Ovary (tissue), 9 donors: Measurements from ENCODE around the gene ZNF281. TPM values are rescaled to one million over a fixed set of nuclear protein-coding genes. Genes with fewer than 3 reads are reported as not detected.

Experiments used
- DNase-seq, 5 donors: peaks; one replicate each; pipeline ENCODE4 v3.0.0-alpha.2; 2019 to 2020
- H3K27ac ChIP-seq, 2 donors: fragments of 200-600 bp; one replicate each; pipeline versions ENCODE4 v1.5.1 to v1.8.0; 2019 to 2022
- H3K27me3 ChIP-seq: fragments of 200-600 bp; one replicate; pipeline ENCODE4 v1.8.0; 2022
- H3K36me3 ChIP-seq: fragments of 200-600 bp; sonication (generic); one replicate; pipeline ENCODE4 v1.5.1; 2019
- H3K4me1 ChIP-seq: one replicate; pipeline ENCODE4 v1.8.1; 2013; ENCODE audit warnings: mild to moderate bottlenecking, moderate library complexity; ENCODE audit not compliant: insufficient read depth
- H3K4me3 ChIP-seq: fragments of 200-600 bp; sonication (generic); one replicate; pipeline ENCODE4 v1.5.1; 2017
- H3K9me3 ChIP-seq, 2 donors: fragments of 200-600 bp in 1 of 2; sonication (generic) in 1 of 2; one replicate each; pipeline versions ENCODE4 v1.5.1 to v1.8.1; 2013 to 2019; ENCODE audit warnings: mild to moderate bottlenecking in 1 of 2, moderate library complexity in 1 of 2
- CTCF ChIP-seq, 3 donors: fragments of 450-650 bp in 2 of 3; fragments of 200-600 bp in 1 of 3; IDR thresholded peaks; one replicate each; pipeline versions ENCODE4 v1.5.1 to v1.8.0; 2016 to 2022; ENCODE audit warnings: antibody characterized with exemption in 3 of 3, mild to moderate bottlenecking in 1 of 3
- EP300 ChIP-seq: sonication (generic); formaldehyde crosslinking; IDR thresholded peaks from one replicate; pipeline ENCODE4 v1.6.1; 2017; ENCODE audit warnings: antibody characterized with exemption
- POLR2A ChIP-seq: fragments of 450-650 bp; IDR thresholded peaks from one replicate; pipeline ENCODE4 v1.6.1; 2017; ENCODE audit warnings: antibody characterized with exemption, mild to moderate bottlenecking, moderate library complexity
- WGBS, 3 donors: extraction: QIAGEN DNeasy Blood & Tissue Kit in 1 of 3; methylation state at CpG; one replicate each; pipeline versions ENCODE4 v1.1.5 to v1.1.7; 2013 to 2017; 5-methylcytosine and 5-hydroxymethylcytosine counted together
- intact Hi-C, 4 donors: fragments of 100-400 bp; cut with DNase I; formaldehyde crosslinking; loops; one replicate each; pipeline versions ENCODE4 v1.11.0 to v1.15.1; 2022 to 2023
- polyA plus RNA-seq, 2 donors: library from polyadenylated mRNA; stranded (reverse); fragments of 200-250 nt in 1 of 2; fragments of 350-450 nt in 1 of 2; fragmentation: Illumina TruSeq in 1 of 2; extraction: RNeasy Lipid Tissue Mini Kit (QIAGEN cat#74804) in 1 of 2; gene quantifications; one replicate each; pipeline ENCODE4 v1.2.3, GENCODE V29; 2013 to 2014
- total RNA-seq, 7 donors: library from RNA; depleted of rRNA in 2 of 7; stranded (reverse); fragments of >200 nt in 2 of 7; fragmentation: NEBNext Ultra II Directional in 3 of 7; extraction: Animal tissue kit (Norgen Biotek cat#: 25700) in 3 of 7; gene quantifications; one replicate each; pipeline versions ENCODE4 v1.1.0 to v1.2.4, GENCODE V29; 2016 to 2023
- donor health status: DM: no; HTN: no; CAD: no; lungs with moderate emphysema.
- donor health status: DM: no; HTN: no; CAD: no.
- donor health status: Bipolar disorder and iron deficiency.
- donor health status: DM: yes; HTN: yes; CAD: no.
- donor health status: DM: no; HTN: no; CAD: no.
- donor health status: DM: yes; HTN: yes; CAD: no.

ZNF281 gene
- total and polyA plus RNA-seq, 9 donors: 3.7 to 12.4 (median 10.7) TPM

DNA sequence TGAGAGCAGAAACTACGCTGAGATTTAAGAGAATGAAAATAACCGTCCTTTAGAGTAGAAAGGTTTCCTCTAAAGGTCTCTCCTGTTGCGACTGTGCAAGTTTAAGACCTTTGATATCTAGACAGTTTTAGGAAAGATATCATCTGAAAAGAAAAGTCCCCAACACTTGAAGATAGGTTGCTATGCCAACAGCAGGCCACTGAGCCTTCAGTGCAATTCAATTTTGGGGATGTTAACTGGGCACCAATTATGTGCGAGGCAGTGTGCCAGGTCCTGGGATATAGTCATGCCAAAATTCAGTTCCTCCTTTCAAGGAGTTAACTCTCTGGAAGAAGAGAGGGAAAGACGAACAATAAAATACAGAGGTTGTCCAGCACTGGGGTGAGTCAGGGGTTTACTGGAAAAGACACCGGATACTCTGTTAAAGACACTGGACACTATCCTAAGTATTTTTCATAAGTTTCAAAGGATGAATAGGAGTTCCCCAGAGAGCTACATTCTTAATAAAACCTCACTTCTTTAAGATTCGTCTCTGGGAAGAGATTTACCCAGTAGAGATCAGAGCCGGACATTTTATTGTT, 25.5 kb upstream of the ZNF281 start:
- Histone ChIP-seq H3K27me3 (no peaks in the 10 kb centered on the region), H3K27ac (no peak overlapping the region), H3K9me3 (no peaks in the 10 kb centered on the region), H3K36me3 (no peaks in the 10 kb centered on the region), H3K4me3 (no peak overlapping the region), H3K4me1 (no peaks in the 10 kb centered on the region)
- no peak for DNase-seq
- WGBS, 3 donors: 69 to 80% (median 78%) methylated on average over 8 of the region's 8 CpGs
- TF ChIP-seq CTCF (IDR thresholded peaks at IDR 0.05) (no peak), EP300 (no peak), POLR2A (no peak)
- intact Hi-C loops: no loop called here

DNA sequence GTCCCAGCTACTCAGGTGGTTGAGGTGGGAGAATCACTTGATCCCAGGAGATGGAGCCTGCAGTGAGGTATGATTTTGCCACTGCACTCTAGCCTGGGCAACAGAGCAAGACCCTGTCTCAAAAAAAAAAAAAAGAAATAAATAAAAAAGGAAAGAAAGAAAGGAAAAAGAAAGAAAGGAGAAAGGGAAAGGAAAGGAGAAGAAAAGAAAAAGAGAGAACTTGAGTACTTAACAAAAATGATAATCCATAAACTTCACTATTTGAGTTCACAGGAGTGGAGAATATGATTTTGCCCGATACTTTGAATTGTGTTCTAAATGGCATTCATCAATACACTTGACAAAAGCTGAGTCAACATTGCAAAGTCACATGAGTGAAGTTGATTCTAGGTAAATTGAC, 23.8 kb upstream of the ZNF281 start:
- Histone ChIP-seq H3K4me3 (no peak overlapping the region), H3K36me3 (no peaks in the 10 kb centered on the region), H3K27me3 (no peaks in the 10 kb centered on the region), H3K4me1 (no peaks in the 10 kb centered on the region), H3K9me3 (no peaks in the 10 kb centered on the region), H3K27ac (no peak overlapping the region)
- TF ChIP-seq EP300: no peak
- no peak for TF ChIP-seq POLR2A
- TF ChIP-seq CTCF (IDR thresholded peaks at IDR 0.05): no peak
- WGBS, 3 donors: 97 to 98% (median 97%) methylated on average over 1 of the region's 1 CpG
- intact Hi-C loops: no loop called here
- DNase-seq: no peak

- TF ChIP-seq EP300 (no peak), CTCF (IDR thresholded peaks at IDR 0.05) (no peak), POLR2A (no peak)
Observed at GRCh38 chr1:200432586-200432985, 22.8 kb upstream of the ZNF281 start.

GRCh38 chr1:200429221-200429751, 19.4 kb upstream of the ZNF281 start:
- intact Hi-C loops: no loop called here
- H3K4me1 ChIP-seq: no peaks in the 10 kb centered on the region
- H3K27me3 ChIP-seq: no peaks in the 10 kb centered on the region
- no peak for TF ChIP-seq CTCF (IDR thresholded peaks at IDR 0.05)
- TF ChIP-seq POLR2A: no peak
- no peak for TF ChIP-seq EP300
- no peak overlapping the region for H3K4me3 ChIP-seq
- no peaks in the 10 kb centered on the region for H3K9me3 ChIP-seq
- WGBS, 3 donors: 9 to 17% (median 13%) methylated on average over 2 of the region's 2 CpGs
- peak in 2 of 5 donors; percentile 20 to 23 for DNase-seq
- no peaks in the 10 kb centered on the region for H3K36me3 ChIP-seq
- no peak overlapping the region for H3K27ac ChIP-seq

More at GRCh38 chr1:200432586-200432985, 22.8 kb upstream of the ZNF281 start:
- Histone ChIP-seq H3K9me3 (no peaks in the 10 kb centered on the region), H3K4me3 (no peak overlapping the region), H3K27ac (no peak overlapping the region), H3K4me1 (no peaks in the 10 kb centered on the region), H3K27me3 (no peaks in the 10 kb centered on the region), H3K36me3 (no peaks in the 10 kb centered on the region)
- DNase-seq: no peak
- intact Hi-C loops: no loop called here
- WGBS, 3 donors: 92 to 97% (median 95%) methylated on average over 1 of the region's 1 CpG
